GM19035 (cell line): ENCODE data around the gene PPIH.
"Not testable (repeated sequence)": the region's sequence is repeated elsewhere in the genome, so short reads cannot be mapped to it uniquely, and the experiment has no call there.

Experiments used
- ATAC-seq: cut with Tn5 transposase; IDR thresholded peaks from one replicate; pipeline ENCODE4 v1.9.1; 2021; ENCODE audit not compliant: unreplicated experiment

Gene PPIH

DNA sequence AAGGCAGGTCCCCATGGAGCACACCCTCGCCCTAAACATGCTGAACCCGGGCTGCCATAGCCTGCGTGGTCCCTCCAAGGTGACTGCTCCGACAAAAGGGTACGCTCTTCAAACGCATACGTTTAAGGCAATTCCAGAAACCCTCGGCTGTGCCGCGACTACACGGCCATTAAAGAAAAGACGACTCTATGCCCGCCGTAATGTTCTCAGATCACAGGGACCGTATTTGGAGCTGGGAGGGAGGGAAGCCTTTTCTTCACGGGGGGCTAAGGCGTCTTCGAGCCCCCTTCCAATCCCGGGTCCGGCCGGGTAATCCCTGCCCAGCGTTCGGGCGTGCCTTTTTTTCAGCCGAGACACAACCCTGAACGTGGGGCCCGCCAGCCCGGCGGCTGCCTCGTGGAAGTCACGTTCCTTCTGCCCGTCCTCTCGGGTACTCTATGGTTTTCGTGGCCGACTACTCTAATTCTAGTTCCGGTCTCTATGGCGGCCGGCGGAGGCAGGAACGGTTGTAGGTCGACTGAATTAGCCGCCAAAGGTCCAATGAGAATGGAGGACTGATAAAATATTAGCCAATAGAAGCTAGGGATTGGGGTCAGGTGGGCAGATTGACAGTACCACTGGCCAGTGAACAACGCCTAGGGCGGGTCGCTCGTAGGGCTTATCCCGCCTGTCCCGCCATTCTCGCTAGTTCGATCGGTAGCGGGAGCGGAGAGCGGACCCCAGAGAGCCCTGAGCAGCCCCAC lies 23.7 kb downstream of the PPIH start, which contains the start of gene YBX1:
TSS of gene YBX1 (plus strand) at position 678 of the 743 bp plus-strand sequence. CDS start 148 bp downstream, outside the sequence.
- peak; percentile 92 for ATAC-seq

DNA sequence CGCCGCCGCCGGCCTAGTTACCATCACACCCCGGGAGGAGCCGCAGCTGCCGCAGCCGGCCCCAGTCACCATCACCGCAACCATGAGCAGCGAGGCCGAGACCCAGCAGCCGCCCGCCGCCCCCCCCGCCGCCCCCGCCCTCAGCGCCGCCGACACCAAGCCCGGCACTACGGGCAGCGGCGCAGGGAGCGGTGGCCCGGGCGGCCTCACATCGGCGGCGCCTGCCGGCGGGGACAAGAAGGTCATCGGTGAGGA lies 24.2 kb downstream of the PPIH start:
- peak; percentile 24 for ATAC-seq

- ATAC-seq: peak; percentile 46
Measured at GRCh38 chr1:42682739-42683531, 24.7 kb downstream of the PPIH start.

DNA sequence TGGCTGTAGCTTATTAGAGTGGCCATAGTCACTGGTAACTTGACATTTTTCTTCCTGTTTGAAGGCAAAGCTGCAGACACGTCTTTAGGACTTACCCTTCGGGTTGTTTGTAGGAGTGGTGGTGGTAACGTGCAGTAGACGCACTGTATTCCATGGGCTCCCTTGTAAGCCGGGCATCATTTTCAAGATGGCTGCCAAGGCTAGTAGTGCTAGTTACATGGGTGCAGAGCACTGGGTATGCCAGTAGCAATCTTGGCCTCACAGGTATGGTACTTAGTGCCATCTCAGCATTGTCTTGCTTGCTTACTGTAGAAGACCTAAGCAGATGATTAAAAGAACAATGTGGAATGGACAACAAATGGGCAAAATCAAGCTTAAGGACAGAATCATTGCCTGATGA lies 25.9 kb downstream of the PPIH start:
- ATAC-seq: no peak

GRCh38 chr1:42686418-42686817 lies 28.2 kb downstream of the PPIH start:
- ATAC-seq: no peak

DNA sequence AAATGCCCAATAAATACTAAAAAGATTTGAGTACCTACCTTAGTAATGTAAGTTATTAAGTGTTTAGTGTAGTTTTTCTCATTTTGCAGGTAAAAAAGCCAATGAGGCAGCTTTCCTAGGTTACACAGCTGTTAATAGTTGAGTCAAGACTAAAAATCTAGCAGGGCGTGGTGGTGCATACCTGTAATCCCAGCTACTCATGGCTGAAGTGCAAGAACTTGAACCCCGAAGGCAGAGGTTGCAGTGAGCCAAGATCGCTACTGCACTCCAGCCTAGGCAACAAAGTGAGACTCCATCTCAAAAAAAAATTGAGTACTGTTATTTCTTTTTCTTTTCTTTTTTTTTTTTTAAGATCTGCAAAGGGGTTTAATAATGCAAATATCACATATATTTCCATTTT lies 31.7 kb downstream of the PPIH start:
- no peak for ATAC-seq

GRCh38 chr1:42690477-42691156 lies 32.4 kb downstream of the PPIH start:
- ATAC-seq: no peak

DNA sequence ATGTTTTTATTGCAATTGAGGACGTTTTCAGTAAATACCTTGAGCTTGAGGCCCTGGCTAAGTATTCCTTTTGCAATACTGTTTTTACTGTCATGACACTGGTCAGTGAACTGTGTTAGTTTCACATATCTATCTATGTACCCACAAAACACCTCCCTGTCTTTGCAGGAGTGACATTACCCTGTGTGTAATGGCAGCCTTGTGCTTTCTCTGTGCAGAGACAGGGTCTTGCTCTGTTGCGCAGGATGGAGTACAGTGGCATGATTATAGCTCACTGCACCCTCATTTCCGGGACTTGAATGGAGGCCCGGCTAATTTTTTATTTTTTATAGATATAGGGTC lies 32.9 kb downstream of the PPIH start:
- ATAC-seq: no peak

DNA sequence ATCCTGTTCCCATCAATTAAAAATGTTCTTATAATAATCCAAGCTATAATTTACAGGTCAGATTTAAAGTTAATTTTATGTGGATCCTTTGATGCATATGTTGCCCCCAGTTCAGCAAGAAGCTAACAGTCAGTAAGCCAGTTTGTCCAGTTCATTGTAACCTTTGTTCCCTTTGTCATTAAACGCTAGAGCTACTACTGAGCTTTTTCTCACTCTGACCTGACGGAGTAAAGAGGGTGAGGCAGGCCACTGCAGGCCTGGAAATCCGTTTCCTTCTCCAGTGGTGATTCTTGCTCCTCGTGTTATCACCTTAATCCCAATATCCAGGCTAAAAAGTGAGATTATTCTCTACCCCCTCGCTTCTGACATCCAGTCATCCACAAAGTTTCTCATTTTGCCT lies 34.2 kb downstream of the PPIH start:
- ATAC-seq: no peak

DNA sequence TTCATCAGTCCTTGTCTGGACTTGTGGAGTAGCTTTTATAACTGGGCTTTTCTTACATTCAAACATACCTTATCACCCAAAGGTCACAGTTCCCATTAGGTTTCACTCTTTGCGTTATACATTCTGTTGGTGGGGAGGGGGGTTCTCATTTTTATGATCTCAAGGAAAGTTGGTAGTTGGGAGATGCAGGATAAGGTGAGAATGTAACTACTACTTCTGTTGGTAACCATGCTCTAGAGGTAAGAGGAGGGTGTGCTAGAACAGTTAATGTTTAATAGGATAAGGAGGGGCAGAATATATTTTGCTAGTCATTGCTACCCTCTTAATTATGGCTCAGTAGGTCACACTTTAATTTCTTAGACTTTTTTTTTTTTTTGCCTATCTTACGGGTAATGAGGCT lies 34.7 kb downstream of the PPIH start:
- no peak for ATAC-seq

GRCh38 chr1:42698081-42698813 lies 40.0 kb downstream of the PPIH start:
- ATAC-seq: no peak

DNA sequence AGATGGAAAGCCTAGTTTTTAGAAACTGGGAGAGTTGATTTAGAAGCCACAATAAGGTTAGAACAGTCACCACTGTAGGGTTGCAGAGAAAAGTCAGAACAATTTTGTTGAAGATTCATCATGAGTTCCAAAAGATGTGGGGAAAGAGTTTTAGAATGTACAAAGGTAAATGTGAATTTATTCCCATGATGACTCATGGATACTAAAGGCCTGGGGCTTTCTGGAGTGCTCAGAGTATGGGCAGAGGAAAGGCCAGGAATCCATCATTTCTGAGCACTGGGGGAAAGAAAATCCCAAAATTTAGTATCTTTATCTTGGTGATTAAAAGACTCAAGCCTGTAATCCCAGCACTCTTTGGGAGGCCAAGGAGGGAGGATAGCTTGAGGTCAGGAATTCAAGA lies 41.8 kb downstream of the PPIH start:
- ATAC-seq: no peak

- no peak for ATAC-seq
Measured at GRCh38 chr1:42703888-42704464, 45.8 kb downstream of the PPIH start.

DNA sequence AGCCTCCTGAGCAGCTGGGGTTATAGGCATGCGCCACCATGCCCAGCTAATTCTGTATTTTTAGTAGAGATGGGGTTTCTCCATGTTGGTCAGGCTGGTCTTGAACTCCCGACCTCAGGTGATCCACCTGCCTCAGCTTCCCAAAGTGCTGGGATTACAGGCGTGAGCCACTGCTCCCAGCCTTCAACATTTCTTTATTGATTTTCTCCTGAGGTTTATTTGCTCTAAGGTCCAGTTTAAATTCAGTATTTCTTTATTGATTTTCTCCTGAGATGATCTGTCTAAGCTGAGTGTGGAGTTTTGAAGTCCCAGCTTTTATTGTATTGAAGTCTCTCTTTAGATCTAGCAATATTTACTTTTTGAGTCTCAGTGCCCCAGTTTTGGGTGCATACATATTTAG lies 54.6 kb downstream of the PPIH start:
- not testable (repeated sequence) for ATAC-seq

- ATAC-seq: no peak
Measured at GRCh38 chr1:42713293-42713692, 55.1 kb downstream of the PPIH start.

- ATAC-seq: not testable (repeated sequence)
Measured at GRCh38 chr1:42714441-42714840, 56.2 kb downstream of the PPIH start.

- no peak for ATAC-seq
Measured at GRCh38 chr1:42720868-42721267, 62.6 kb downstream of the PPIH start.

GRCh38 chr1:42721926-42722325 lies 63.7 kb downstream of the PPIH start:
- no peak for ATAC-seq

DNA sequence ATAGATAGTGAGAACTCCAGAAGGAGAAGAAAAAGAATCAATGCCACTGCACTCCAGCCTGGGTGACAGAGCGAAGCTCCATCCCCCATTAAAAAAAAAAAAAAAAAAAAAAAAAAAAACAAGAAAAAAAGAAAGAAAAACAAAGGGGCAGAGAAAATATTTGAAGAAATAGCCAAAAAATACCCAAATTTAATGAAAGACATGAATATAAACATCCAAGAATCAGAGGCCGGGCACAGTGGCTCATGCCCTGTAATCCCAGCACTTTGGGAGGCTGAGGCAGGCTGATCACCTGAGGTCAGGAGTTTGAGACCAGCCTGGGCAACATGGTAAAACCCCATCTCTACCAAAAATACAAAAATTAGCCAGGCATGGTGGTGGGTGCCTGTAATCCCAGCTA lies 64.2 kb downstream of the PPIH start:
- ATAC-seq: not testable (repeated sequence)

DNA sequence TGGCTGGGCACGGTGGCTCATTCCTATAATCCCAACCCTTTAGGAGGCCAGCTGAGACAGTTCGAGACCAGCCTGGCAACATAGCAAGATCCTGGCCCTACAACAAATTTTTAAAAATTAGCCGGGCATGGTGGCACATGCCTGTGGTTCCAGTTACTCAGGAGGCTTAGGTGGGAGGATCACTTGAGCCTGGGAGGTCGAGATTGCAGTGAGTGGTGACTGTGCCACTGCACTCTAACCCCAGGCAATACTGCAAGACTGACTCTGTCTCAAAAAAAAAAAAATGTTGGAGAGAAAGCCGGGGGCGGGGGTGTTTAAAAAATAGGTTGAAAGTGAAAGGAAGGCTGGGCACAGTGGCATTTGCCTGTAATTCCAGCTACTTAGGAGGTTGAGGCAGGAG lies 65.3 kb downstream of the PPIH start:
- ATAC-seq: no peak

DNA sequence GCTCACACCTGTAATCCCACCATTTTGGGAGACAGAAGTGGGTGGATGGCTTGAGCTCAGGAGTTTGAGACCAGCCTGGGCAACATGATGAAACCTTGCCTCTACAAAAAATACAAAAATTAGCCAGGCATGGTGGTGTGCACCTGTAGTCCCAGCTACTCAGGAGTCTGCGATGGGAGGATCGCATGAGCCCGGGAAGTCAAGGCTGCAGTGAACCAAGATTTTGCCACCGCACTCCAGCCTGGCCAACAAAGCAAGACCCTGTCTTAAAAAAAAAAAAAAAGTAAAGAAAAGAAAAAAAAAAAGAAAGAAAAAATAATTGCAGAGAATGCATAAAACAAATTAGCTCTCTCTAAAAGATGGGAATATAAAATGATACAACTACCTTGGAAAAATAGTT lies 67.6 kb downstream of the PPIH start:
- ATAC-seq: not testable (repeated sequence)
